GM15510 (cell line): ENCODE data around the gene ADAP1.

Experiments
- POLR2A ChIP-seq: IDR thresholded peaks from 3 replicates; pipeline ENCODE4 v1.6.1; 2011; ENCODE audit warnings: borderline replicate concordance; ENCODE audit not compliant: insufficient read length; ENCODE audit errors: extremely low read depth

ADAP1 gene

DNA sequence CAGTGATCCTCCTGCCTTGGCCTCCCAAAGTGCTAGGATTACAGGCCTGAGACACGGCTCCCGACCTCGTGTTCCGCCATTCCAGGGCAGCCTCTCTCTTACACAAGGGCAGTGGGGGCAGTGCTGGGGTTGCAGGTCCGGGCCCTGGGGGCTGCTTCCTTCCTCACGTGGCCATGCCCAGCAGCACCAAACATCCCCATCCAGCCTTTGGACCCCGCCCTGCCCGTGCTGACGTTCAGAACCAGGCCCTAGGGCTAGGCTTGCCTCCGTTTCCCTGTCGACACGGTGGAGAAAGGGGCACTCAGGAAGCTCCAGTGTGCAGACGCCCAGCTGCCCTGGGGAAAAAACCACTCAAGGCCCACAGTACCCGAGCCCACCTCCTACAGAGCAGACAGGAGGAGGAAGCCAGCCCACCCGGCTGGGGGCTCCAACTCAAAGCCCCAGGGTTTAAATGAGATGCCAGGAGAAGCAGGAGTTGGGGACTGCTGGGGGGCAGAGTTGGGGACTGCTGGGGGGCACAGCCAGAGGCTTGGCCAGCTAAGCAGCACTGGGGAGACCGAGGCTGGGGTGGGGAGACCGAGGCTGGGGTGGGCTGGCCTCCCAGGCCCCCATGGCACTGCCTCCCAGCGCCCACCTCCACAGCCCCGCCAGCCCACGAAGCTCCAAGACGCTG lies 35.9 kb downstream of the ADAP1 start:
- no peak for TF ChIP-seq POLR2A

DNA sequence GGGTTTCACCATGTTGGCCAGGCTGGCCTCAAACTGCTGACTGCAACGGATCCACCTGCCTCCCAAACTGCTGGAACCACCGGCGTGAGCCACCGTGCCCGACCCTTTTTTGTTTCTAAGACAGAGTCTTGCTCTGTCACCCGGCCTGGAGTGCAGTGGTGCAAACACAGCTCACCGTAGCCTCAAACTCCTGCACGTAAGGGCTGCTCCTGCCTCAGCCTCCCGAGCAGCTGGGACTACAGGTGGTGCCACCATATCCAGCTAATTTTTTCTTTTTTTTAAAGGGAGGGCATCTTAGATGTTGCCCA lies 36.4 kb downstream of the ADAP1 start:
- TF ChIP-seq POLR2A, result no peak

DNA sequence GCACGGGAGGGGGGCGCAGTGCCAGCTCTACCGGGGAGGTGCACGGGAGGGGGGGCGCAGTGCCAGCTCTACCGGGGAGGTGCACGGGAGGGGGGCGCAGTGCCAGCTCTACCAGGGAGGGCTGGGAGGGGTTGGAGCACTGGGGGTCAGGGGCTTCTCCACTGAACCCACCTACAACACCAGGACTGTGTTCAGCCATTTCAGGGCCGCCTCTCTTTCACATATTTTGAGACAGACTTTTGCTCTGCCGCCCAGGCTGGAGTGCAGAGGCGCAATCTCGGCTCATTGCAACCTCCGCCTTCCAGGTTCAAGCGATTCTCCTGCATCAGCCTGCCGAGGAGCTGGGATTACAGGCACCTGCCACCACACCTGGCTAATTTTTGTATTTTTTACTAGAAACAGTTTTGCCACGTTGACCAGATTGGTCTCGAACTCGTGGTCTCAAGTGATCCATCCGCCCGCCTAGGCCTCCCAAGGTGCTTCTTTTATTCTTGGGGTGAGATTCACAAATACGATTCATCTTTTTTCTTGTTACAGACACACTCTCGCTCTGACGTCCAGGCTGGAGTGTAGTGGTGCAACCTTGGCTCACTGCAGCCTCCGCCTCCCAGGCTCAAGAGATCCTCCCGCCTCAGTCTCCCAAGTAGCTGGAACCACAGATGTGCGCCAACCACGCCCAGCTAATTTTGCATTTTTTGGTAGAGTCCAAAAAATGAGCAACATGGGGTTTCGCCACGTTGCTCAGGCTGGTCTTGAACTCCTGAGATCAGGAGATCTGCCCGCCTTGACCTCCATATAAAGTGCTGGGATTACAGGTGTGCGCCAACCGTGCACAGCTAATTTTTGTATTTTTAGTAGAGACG lies 37.0 kb downstream of the ADAP1 start:
- no peak for TF ChIP-seq POLR2A

DNA sequence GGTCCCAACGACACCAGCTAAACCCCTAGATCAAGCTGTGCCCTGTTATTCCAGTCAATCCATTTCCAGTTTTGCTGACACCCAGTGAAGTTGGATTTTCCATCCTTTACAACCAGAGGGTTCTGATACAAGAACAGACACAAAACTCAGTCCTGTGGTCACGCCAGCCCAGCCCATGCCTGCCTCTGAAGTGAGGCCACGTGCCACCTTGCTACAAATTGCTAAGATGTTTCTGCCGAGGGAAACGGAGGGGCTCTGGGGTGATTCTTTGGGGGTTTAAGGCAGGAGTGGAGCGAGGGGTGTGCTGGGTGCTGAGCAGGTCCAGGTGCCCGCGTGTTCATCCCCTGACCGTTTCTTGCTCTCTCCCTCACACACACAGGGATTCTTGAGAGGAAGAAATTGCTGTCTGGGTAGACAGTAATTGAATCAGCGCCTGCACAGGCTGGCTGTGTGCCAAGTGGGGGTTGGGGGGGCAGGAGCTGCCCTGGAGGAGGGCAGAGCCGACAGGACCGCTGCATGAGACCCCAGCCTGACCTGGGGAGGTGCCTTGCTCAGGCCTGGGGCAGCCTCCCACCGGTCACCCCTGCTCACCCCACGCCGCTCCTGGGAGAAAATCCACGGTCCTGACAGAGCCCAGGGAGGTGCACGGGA lies 38.1 kb downstream of the ADAP1 start:
- TF ChIP-seq POLR2A, result no peak

DNA sequence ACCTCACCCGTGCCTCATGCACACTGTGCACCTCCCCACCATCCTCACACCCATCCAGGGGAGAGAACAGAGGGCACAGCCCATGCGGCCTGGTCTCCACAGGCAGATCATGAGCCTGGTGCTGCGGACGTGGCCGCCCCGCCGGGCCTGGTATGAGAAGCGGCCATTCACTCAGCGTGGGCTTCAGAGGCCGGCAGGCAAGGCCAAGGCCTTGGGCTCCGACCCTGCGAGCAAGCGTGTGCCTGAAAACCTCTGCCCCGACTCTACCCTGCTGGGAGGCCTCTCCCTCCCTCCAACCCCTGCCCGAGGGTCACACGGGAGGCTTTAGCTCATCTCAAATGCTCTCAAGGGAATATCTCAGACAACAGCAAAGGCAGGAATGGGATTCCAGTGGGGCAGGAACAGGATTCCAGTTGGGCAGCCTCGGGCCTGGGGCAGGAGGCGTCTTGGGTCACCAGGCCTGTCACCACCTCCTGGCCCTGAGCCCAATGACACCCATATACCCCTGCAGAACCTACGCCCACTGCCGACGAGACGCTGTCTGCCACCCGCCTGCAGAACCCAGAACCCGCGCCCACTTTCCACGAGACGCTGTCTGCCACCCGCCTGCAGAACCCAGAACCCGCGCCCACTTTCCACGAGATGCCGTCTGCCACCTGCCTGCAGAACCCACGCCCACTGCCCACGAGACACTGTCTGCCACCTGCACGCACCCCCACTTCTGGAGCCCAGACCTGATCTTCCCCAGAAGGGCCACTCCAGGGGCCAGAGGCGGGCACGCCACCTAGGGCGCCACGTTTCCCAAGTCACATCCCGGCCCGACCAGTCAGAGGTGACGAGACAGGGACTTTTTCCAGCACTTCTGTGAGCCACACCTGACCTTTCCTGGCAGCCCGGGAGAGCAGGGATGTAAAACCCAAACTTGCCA lies 38.9 kb downstream of the ADAP1 start:
- no peak for TF ChIP-seq POLR2A

DNA sequence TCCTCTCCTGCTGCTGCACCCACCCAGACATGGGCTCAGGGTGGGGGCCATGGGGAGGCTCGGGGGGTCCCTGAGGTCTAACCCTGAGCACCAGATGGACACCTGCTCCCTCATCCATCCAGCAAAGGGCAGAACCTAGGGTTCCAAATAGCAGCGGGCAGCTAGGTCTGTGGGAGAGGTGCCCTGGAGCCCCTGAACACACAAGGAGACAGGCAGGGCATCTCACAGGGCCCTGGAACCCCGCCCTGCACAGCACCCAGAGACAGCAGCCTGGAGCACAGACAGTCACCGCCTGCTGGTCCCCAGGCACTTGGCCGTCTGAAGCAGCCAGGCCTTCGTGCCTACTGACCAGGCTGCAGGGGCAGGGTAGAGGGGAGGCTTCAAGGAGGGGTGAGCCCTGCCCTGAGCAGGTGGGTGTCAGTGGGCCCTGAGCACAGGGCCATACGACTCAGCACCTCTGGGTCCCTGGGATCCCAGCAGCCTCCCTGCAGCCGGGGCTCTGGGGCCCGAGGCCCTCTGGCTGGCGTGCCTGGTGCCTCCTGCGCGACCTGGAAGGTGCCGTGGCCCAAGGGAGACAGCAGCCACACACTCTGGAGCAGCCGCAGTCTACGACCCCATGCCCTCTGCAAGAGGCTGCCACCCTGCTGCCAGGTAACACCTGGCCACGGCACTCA lies 39.8 kb downstream of the ADAP1 start:
- TF ChIP-seq POLR2A, result no peak

DNA sequence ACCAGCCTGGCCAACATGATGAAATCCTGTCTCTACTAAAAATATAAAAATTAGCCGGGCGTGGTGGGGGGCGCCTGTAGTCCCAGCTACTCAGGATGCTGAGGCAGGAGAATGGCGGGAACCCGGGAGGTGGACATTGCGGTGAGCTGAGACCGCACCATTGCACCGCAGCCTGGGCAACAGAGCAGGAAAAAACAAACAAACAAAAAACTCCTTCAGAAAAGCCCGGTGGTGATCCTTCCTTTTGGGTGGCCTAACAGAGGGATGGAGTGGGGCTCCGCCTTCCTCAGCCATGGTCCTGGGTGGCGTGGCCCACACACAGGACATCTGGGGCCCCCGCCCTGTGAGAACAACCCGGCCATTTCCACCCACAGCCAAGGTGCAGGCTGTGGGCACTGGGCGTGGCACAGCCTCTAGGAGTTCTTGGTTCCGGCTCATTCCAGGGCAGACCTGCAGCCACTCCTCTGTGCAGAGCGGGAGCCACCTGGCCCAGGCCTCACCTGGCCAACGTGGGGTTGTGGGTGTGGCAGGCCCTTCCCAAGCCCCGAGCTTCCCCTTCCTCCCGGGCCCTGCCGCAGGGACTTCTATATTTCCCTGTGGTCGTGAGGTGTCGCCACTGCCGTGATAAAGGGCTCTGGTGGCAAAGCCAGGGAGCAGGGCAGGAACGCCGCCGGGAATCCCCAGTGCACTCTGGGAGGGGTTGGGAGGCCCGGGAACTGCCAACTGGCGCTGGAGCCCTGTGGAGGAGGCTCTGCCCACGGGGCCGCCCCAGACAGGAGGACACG lies 40.6 kb downstream of the ADAP1 start:
- no peak for TF ChIP-seq POLR2A

DNA sequence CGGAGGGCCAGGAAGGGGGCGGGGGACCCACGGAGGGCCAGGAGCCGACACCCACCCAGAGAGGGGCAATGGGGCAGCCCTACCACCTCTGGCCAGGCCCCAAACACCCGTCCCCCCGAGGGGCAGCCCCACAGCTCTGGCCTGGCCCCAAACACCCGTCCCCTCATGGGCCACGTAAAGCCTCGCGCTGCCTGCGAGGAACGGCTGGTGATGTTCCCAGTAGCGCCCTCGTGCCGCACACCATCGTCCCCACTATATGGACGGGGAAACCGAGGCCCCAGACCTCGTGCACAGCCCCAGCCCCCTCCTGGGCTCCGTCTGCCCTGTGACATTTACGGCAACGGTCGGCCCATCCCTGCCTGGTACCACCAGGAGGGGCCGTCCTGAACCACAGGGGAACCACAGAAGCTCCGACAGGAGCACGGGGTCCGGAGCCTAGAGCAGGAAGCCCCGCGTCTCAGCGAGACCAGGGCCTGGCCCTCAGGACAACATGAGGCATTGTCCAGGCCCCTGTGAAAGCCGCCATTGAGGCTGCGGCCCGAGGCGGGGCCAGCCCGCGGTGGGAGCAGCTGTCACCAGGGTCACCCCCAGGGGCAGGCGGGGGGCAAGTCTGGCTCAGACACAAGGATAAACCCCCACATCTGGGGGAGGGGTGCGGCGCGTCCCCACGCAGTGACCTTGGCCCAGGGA lies 42.5 kb downstream of the ADAP1 start:
- TF ChIP-seq POLR2A, result no peak

DNA sequence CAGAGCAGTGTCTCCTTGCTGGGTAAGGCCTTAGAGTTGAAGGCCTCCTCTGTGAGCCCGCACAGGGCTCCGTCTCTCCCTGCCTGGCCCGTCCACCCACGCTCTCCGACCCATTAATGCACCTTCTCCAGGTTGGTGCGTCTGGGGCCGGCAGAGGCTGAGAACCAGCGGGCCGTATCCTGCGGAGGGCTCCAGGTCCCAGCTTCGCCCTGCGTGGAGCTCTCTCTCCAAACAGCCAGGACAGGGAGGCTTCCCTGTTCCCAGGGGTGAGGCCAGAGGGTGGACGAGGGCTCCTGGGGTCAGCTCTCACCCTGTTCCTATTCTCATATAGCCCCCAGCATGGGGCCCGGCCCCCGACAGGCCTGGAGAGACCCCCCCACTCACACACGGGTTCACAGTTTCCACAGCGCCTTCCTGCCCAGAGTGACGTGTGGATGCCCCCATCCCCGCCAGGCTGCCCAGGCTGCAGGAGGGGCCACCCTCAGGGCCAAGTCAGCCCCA lies 43.5 kb downstream of the ADAP1 start:
- TF ChIP-seq POLR2A, result no peak

DNA sequence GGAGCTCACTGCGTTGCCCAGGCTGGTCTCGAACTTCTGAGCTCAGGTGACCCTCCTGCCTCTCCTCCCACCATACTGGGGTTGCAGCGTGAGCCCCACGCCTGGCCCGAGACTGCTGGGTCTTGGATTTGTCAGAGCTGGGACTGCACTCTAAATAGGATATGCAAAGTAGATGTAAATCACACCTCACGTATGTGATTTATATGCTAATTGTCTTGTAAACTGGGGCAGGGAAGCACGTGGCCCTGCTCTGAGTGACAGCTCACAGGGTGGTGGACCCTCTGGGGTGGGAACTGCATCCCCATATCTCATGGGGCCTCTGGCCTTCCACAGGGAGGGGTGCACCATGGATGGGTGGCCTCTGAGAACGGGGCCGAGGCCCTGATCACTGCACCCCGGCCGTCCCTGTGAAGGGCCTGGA lies 44.0 kb downstream of the ADAP1 start:
- no peak for TF ChIP-seq POLR2A

DNA sequence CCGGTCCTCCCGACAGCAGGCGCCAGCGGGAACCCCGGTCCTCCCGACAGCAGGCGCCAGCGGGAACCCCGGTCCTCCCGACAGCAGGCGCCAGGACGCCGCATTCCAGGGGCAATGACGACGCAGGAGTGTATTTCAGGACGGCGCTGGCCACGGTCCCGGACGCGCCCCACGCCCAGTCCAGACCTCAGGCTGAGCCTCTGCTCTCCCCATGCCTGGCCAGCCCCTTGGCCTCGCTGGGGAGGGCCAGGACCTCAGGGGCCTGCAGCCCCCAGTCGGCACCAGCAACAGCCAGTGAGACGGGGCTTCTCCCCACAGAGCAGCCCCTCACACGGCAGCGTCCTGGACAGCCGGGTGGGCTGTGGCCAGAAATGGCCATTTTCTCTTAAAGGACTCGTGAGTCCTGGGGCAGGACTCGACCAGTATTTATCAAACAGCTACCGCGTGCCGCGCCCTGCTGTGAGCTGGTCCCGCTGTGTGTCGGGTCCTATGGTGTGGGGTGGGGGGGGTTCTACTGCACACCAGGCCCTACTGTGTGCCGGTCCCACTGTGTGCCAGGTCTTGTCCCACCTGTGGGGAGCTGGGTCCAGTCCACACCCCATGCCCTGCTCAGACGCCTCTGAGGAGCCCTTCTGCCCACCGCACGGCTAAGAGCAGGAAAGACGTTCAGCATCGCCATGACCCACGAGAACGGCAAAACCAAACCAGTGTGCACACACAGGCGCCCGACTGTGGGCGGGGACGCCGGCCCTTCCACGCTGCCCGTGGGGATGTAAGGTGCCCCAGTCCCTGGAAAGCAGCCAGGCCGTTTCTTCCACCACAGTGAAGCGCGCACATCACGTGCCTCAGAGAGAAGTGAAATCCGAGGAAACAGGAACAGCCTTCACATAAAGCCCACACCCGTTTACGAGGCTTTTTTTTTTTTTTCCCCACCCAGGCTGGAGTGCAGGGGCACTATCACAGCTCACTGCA lies 44.8 kb downstream of the ADAP1 start:
- no peak for TF ChIP-seq POLR2A

DNA sequence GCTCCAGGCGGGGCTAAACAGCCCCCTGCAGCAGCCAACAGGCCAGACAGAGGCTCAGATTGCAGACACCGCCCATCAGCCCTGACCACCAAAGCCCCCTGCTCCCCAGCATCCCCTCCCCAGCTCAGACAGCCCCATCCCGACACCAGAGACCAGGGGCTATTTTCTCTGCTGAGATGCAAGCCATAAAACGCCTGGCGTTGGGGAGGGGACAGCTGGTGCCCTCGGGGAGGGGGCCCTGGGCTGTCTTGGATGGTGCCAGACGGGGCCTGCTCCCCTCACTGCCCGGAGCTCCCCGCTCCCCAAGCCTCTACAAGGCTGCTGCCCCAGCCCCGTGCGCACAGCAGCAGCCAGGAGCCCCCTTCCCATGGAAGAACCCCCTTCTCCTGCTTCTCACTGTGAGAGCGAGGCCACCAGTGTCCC lies 46.3 kb downstream of the ADAP1 start:
- TF ChIP-seq POLR2A, result no peak
